HFFc6 (cell line): ENCODE data around the gene TGFA. TPM values are rescaled to one million over a fixed set of nuclear protein-coding genes. Genes with fewer than 3 reads are reported as not detected.

Source experiments
- DNase-seq: peaks from one replicate; pipeline ENCODE4 v3.0.0-alpha.2; 2018
- H3K27ac Mint-ChIP-seq: 2 replicates; pipeline ENCODE4 v1.8.0; 2020; ENCODE audit warnings: mild to moderate bottlenecking, mixed read lengths
- H3K27me3 Mint-ChIP-seq: 2 replicates; pipeline ENCODE4 v1.8.0; 2021; ENCODE audit warnings: mild to moderate bottlenecking, moderate library complexity, mixed read lengths; ENCODE audit not compliant: insufficient read depth
- H3K36me3 Mint-ChIP-seq: 2 replicates; pipeline ENCODE4 v1.8.0; 2021; ENCODE audit warnings: low read depth, mixed read lengths
- H3K4me1 Mint-ChIP-seq: 2 replicates; pipeline ENCODE4 v1.8.0; 2020; ENCODE audit warnings: low read depth, mixed read lengths
- H3K4me3 Mint-ChIP-seq: 2 replicates; pipeline ENCODE4 v1.8.0; 2020; ENCODE audit warnings: mild to moderate bottlenecking, moderate library complexity, mixed read lengths
- H3K9me3 Mint-ChIP-seq: 2 replicates; pipeline ENCODE4 v1.8.0; 2020; ENCODE audit warnings: mild to moderate bottlenecking, mixed read lengths
- total RNA-seq, 6 experiments: library from RNA; stranded (reverse); fragmentation: NEBNext Ultra II Directional; extraction: Animal tissue kit (Norgen Biotek cat#: 25700); gene quantifications; 2 replicates in 1 of 6; 3 replicates in 5 of 6; pipeline ENCODE4 v1.2.3, GENCODE V29; 2021
- TF ChIP-seq, protein P1 (sequence below): fragments of 200-600 bp; sonication (generic); IDR thresholded peaks from 2 replicates; pipeline ENCODE4 v1.5.0; 2021; ENCODE audit warnings: antibody characterized with exemption, mild to moderate bottlenecking

Gene TGFA
- total RNA-seq, 6 experiments from 2014 or later = 0.05 to 0.38 (median 0.26) TPM; not detected in 3

DNA sequence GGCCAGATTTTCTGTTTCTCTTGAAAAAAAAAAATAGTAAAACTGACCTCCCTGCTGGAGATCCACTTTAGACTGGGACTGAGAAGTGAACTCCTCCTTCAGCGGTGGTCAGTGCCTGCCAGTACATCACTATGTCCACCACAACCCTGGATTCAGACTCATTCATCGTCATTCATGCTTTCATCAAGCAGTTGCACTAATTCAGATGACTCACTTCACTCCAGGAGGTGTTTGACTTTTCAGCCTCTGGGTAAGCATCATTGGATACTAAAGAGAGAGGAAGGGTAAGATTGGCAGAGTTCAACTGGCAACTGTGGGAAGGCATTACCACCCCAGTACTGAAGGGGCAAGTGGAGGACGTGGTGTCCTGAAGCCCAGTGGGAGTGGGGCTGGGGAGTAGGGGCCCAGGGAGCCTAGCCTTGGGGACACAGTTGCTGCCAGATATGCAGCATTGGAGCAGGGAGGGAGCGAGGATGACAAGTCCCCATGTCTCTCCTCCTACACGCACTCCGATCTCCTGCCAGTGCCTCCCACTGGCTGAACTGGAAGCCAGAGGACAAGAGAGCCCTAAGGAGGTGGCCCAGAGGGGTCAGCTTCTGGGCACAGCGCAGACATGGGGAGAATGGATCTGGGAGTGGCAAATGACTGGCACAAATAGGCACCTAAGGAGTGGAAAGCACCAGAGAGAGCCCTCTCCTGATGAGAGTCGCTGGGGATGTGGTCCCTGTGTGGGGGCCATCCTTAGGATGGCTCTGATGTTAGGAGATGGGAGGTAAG lies 111.1 kb downstream of the TGFA start:
- no peak for DNase-seq
- H3K27ac Mint-ChIP-seq = no peak overlapping the region
- H3K27me3 Mint-ChIP-seq = peaks cover 14% of the 10 kb centered on the region
- H3K4me1 Mint-ChIP-seq = no peaks in the 10 kb centered on the region
- no peak overlapping the region for H3K4me3 Mint-ChIP-seq
- H3K36me3 Mint-ChIP-seq = no peaks in the 10 kb centered on the region
- TF ChIP-seq, protein P1, sequence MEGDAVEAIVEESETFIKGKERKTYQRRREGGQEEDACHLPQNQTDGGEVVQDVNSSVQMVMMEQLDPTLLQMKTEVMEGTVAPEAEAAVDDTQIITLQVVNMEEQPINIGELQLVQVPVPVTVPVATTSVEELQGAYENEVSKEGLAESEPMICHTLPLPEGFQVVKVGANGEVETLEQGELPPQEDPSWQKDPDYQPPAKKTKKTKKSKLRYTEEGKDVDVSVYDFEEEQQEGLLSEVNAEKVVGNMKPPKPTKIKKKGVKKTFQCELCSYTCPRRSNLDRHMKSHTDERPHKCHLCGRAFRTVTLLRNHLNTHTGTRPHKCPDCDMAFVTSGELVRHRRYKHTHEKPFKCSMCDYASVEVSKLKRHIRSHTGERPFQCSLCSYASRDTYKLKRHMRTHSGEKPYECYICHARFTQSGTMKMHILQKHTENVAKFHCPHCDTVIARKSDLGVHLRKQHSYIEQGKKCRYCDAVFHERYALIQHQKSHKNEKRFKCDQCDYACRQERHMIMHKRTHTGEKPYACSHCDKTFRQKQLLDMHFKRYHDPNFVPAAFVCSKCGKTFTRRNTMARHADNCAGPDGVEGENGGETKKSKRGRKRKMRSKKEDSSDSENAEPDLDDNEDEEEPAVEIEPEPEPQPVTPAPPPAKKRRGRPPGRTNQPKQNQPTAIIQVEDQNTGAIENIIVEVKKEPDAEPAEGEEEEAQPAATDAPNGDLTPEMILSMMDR = no peak
- no peaks in the 10 kb centered on the region for H3K9me3 Mint-ChIP-seq

DNA sequence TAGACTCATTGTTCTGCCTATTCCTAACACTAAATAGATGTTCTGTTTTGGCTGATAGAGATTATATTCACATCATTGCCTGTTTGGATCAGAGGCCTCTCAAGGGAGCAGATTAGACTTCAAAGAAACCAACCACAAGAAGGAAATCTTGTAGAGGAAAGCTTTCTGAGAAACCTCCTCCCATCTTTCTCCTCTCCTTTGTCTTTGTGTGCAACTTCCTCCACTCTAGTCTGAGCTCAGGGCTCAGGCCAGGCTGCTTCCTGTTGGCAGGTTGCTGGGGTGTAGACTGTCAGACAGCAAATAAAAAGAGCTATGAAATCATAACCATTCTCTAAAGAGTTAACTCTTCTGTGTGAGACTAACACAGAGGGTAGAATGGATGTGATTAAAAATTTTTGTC lies 113.0 kb downstream of the TGFA start:
- Mint-ChIP-seq H3K9me3 (no peaks in the 10 kb centered on the region), H3K4me3 (no peak overlapping the region), H3K27me3 (peaks cover 13% of the 10 kb centered on the region), H3K36me3 (no peaks in the 10 kb centered on the region), H3K27ac (no peak overlapping the region), H3K4me1 (no peaks in the 10 kb centered on the region)
- no peak for DNase-seq
- TF ChIP-seq, protein P1 = no peak

DNA sequence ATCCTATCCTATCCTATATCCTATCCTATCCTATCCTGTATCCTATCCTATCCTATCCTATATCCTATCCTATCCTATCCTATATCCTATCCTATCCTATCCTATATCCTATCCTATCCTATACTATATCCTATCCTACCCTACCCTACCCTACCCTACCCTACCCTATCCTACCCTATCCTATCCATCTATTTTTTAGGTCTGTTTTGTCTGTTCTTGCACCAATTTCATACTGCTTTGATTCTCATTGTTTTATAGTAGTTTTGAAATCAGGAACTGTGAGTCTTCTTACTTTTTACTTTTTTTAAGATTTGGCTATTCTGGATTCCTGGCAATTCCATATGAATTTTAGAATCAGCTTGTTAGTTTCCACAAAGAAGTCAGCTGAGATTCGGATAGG lies 118.5 kb downstream of the TGFA start:
- no peak for DNase-seq
- peaks cover 3% of the 10 kb centered on the region for H3K27me3 Mint-ChIP-seq
- no peaks in the 10 kb centered on the region for H3K9me3 Mint-ChIP-seq
- TF ChIP-seq, protein P1 = no peak
- no peak overlapping the region for H3K4me3 Mint-ChIP-seq
- H3K36me3 Mint-ChIP-seq = no peaks in the 10 kb centered on the region
- no peak overlapping the region for H3K27ac Mint-ChIP-seq
- no peaks in the 10 kb centered on the region for H3K4me1 Mint-ChIP-seq

DNA sequence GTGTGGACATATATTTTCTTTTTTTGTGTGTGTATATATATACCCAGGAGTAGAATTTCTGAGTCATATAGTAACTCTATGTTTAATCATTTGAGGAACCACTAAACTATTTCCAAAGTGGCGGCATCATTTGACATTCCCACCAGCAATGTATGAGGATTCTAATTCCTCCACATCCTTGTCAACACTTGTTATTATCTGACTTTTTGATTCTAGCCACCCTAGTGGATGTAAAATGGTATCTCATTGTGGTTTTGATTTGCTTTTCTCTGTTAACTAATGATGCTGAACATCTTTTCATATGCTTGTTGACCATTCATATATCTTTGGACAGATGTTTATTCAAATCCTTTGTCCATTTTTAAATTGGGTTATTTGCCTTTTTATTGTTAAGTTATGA lies 120.3 kb downstream of the TGFA start:
- DNase-seq = no peak
- Mint-ChIP-seq H3K9me3 (no peaks in the 10 kb centered on the region), H3K27ac (no peak overlapping the region), H3K4me1 (no peaks in the 10 kb centered on the region), H3K36me3 (no peaks in the 10 kb centered on the region), H3K4me3 (no peak overlapping the region), H3K27me3 (peaks cover 3% of the 10 kb centered on the region)
- TF ChIP-seq, protein P1 = no peak

DNA sequence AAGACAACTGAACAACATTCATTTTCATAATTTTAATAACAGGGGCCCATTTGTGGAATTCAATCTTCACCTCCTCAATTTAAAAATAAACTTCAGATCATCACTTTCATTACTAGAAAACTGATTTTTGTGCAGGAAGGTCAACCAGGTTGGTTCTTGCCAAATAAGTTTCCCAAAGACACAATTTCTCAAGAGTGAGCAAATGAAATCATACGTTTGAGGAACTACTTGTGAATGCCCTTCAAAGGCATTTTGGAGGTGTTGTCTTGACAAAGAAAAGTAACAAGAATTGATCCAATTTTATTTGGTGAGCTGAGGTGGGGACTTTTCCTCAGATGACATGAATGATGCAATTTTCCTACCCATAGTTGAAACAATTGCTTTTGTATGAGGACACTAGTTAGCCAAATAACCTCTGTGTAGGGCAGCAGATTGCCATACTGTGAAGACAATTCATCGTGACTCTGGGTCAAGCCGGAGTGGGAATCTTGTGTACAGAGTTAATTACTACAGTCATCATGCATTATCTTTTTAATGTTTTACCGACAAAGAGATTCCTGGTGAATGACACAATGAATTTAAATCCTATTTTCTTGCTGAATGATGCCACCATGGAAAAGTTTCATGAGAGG lies 121.8 kb downstream of the TGFA start:
- no peak for DNase-seq
- peaks cover 7% of the 10 kb centered on the region for H3K27me3 Mint-ChIP-seq
- H3K36me3 Mint-ChIP-seq = no peaks in the 10 kb centered on the region
- TF ChIP-seq, protein P1 = no peak
- no peaks in the 10 kb centered on the region for H3K9me3 Mint-ChIP-seq
- no peaks in the 10 kb centered on the region for H3K4me1 Mint-ChIP-seq
- no peak overlapping the region for H3K27ac Mint-ChIP-seq
- no peak overlapping the region for H3K4me3 Mint-ChIP-seq
